ENCODE measurements around the gene PTPN23.
"Not testable (repeated sequence)": the region's sequence is repeated elsewhere in the genome, so short reads cannot be mapped to it uniquely, and the experiment has no call there.

PTPN23 gene

DNA sequence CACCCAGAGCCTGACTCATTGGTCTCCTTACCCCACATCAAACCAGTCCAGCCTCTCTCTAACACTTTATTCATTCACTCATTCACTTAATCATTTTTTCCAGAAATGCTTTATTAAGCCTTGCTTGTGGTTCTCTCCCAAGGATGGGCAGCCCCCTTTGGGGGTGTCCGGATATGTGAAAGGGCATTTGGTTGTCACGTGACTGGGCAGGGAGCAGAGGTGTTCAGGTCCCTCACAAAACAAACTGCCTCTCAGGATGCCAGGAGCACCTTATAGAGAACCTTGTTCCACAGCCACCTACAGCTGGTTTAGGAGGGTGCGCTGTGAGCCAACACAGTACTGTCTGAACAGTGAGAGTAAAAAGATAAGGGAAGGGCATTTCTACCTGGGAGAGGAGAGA lies 25.8 kb upstream of the PTPN23 start:
- no peaks in the 10 kb centered on the region for H3K27me3 ChIP-seq (ENCODE audit: control insufficient read depth, insufficient read depth, low read length)
- no peaks in the 10 kb centered on the region for H3K9me3 ChIP-seq (ENCODE audit: control insufficient read depth, low read depth, low read length)
- no peaks in the 10 kb centered on the region for H3K36me3 ChIP-seq (ENCODE audit: control insufficient read depth, low read depth, low read length)
- H3K9ac ChIP-seq (ENCODE audit: low read length) = no peak overlapping the region
- H3K27ac ChIP-seq (ENCODE audit: low read length) = no peak overlapping the region
- H3K4me3 ChIP-seq (ENCODE audit: low read length) = no peak overlapping the region
- no peaks in the 10 kb centered on the region for H3K4me1 ChIP-seq (ENCODE audit: control insufficient read depth, low read depth, low read length)

GRCh38 chr3:47356201-47356600 lies 24.6 kb upstream of the PTPN23 start:
- Histone ChIP-seq H3K9ac (ENCODE audit: low read length) (no peak overlapping the region), H3K27me3 (ENCODE audit: control insufficient read depth, insufficient read depth, low read length) (no peaks in the 10 kb centered on the region), H3K4me3 (ENCODE audit: low read length) (no peak overlapping the region), H3K27ac (ENCODE audit: low read length) (no peak overlapping the region), H3K9me3 (ENCODE audit: control insufficient read depth, low read depth, low read length) (no peaks in the 10 kb centered on the region), H3K36me3 (ENCODE audit: control insufficient read depth, low read depth, low read length) (no peaks in the 10 kb centered on the region), H3K4me1 (ENCODE audit: control insufficient read depth, low read depth, low read length) (no peaks in the 10 kb centered on the region)

GRCh38 chr3:47359323-47359722 lies 21.5 kb upstream of the PTPN23 start:
- no peak overlapping the region for H3K27ac ChIP-seq (ENCODE audit: low read length)
- H3K4me1 ChIP-seq (ENCODE audit: control insufficient read depth, low read depth, low read length) = no peaks in the 10 kb centered on the region
- H3K9me3 ChIP-seq (ENCODE audit: control insufficient read depth, low read depth, low read length) = no peaks in the 10 kb centered on the region
- H3K4me3 ChIP-seq (ENCODE audit: low read length) = no peak overlapping the region
- no peak overlapping the region for H3K9ac ChIP-seq (ENCODE audit: low read length)
- no peaks in the 10 kb centered on the region for H3K27me3 ChIP-seq (ENCODE audit: control insufficient read depth, insufficient read depth, low read length)
- no peaks in the 10 kb centered on the region for H3K36me3 ChIP-seq (ENCODE audit: control insufficient read depth, low read depth, low read length)

DNA sequence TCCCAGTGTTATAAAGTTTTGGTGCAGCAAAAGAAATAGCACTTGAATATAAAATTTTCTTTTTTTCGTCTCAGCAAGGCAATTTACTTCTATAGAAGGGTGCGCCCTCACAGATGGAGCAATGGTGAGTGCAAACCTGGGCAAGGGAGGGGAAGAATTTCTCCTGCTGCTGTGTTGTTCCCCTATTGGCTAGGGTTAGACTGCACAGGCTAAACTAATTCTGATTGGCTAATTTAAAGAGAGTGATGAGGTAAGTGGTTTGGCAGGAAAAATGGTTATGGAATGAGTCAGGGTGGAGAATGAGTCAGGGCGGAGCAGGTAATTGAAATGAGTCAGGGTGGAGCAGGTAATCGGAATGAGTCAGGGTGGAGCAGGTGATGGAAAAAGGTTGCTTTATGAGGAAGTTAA lies 20.7 kb upstream of the PTPN23 start:
- H3K4me1 ChIP-seq (ENCODE audit: control insufficient read depth, low read depth, low read length); H3K9ac ChIP-seq (ENCODE audit: low read length); H3K27me3 ChIP-seq (ENCODE audit: control insufficient read depth, insufficient read depth, low read length); H3K27ac ChIP-seq (ENCODE audit: low read length); H3K9me3 ChIP-seq (ENCODE audit: control insufficient read depth, low read depth, low read length); H3K4me3 ChIP-seq (ENCODE audit: low read length); H3K36me3 ChIP-seq (ENCODE audit: control insufficient read depth, low read depth, low read length): not testable (repeated sequence)

DNA sequence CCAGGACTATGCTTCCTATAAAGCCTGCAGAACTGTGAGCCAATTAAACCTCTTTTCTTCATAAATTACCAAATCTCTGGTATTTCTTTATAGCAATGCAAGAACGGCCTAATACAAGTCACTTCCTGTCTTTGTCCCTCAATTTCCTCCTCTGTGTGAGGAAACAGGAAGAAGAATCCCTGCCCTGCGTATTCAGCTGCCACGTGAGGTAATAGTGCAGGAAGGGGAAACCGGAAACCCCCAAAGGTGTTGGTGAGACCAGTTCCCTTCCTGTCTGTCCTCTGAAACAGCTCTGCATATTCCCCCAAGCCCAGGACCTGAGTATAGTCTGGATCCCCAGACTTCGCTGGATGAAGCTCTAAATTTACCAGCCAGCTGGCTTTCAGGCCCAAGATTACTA lies 18.1 kb upstream of the PTPN23 start:
- Histone ChIP-seq H3K9ac (ENCODE audit: low read length) (no peak overlapping the region), H3K9me3 (ENCODE audit: control insufficient read depth, low read depth, low read length) (no peaks in the 10 kb centered on the region), H3K4me3 (ENCODE audit: low read length) (no peak overlapping the region), H3K27ac (ENCODE audit: low read length) (no peak overlapping the region), H3K36me3 (ENCODE audit: control insufficient read depth, low read depth, low read length) (no peaks in the 10 kb centered on the region), H3K4me1 (ENCODE audit: control insufficient read depth, low read depth, low read length) (no peaks in the 10 kb centered on the region), H3K27me3 (ENCODE audit: control insufficient read depth, insufficient read depth, low read length) (no peaks in the 10 kb centered on the region)

DNA sequence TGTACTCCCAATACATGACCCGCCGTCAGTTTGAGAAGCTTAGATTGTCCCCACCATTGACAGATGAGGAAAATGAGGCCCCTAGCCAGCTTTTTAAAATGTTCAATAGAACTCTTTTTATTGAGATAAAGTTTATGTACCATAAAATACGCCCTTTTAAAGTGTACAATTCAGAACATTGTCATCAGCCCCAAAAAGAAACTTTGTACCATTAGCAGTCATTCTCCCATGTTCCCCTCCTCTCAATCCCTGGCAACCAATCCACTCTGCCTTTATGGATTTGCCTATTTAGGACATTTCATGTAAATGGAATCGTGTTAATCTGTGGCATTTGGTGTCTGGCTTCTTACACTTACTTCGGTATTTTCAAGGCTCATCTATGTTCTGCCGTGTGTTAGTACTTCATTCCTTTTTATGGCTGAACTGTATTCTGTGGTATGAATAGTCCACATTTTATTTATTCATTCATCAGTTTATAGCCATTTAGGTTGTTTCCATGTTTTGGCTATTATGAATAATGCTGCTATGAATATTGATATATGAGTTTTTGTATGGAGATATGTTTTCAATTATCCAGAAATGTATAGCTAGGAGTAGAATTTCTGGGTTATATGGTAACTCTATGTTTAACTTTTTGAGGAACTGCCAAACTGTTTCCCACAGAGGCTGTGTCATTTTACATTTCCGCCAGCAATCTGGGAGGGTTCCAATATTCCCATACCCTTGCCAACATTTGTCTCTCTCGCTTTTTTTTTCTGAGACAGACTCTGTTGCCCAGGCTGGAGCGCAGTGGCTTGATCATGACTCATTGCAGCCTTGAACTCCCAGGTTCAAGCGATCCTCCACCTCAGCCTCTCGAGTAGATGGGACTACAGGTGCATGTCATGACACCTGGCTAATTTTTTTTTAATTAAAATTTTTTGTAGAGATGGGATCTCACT lies 15.3 kb upstream of the PTPN23 start:
- no peaks in the 10 kb centered on the region for H3K4me1 ChIP-seq (ENCODE audit: control insufficient read depth, low read depth, low read length)
- no peaks in the 10 kb centered on the region for H3K9me3 ChIP-seq (ENCODE audit: control insufficient read depth, low read depth, low read length)
- H3K27ac ChIP-seq (ENCODE audit: low read length) = no peak overlapping the region
- H3K9ac ChIP-seq (ENCODE audit: low read length) = no peak overlapping the region
- no peak overlapping the region for H3K4me3 ChIP-seq (ENCODE audit: low read length)
- no peaks in the 10 kb centered on the region for H3K27me3 ChIP-seq (ENCODE audit: control insufficient read depth, insufficient read depth, low read length)
- H3K36me3 ChIP-seq (ENCODE audit: control insufficient read depth, low read depth, low read length) = no peaks in the 10 kb centered on the region

- Histone ChIP-seq H3K4me1 (ENCODE audit: control insufficient read depth, low read depth, low read length) (no peaks in the 10 kb centered on the region), H3K4me3 (ENCODE audit: low read length) (no peak overlapping the region)
Measured at GRCh38 chr3:47366833-47367232, 14.0 kb upstream of the PTPN23 start.

GRCh38 chr3:47367631-47368030 lies 13.2 kb upstream of the PTPN23 start:
- Histone ChIP-seq H3K9ac (ENCODE audit: low read length) (no peak overlapping the region), H3K9me3 (ENCODE audit: control insufficient read depth, low read depth, low read length) (no peaks in the 10 kb centered on the region), H3K27ac (ENCODE audit: low read length) (no peak overlapping the region), H3K4me1 (ENCODE audit: control insufficient read depth, low read depth, low read length) (no peaks in the 10 kb centered on the region), H3K27me3 (ENCODE audit: control insufficient read depth, insufficient read depth, low read length) (no peaks in the 10 kb centered on the region), H3K4me3 (ENCODE audit: low read length) (no peak overlapping the region), H3K36me3 (ENCODE audit: control insufficient read depth, low read depth, low read length) (no peaks in the 10 kb centered on the region)

More at GRCh38 chr3:47366833-47367232, 14.0 kb upstream of the PTPN23 start:
- Histone ChIP-seq H3K9me3 (ENCODE audit: control insufficient read depth, low read depth, low read length) (no peaks in the 10 kb centered on the region), H3K36me3 (ENCODE audit: control insufficient read depth, low read depth, low read length) (no peaks in the 10 kb centered on the region), H3K27ac (ENCODE audit: low read length) (no peak overlapping the region), H3K27me3 (ENCODE audit: control insufficient read depth, insufficient read depth, low read length) (no peaks in the 10 kb centered on the region), H3K9ac (ENCODE audit: low read length) (no peak overlapping the region)

- not testable (repeated sequence) for H3K9ac ChIP-seq (ENCODE audit: low read length); H3K9me3 ChIP-seq (ENCODE audit: control insufficient read depth, low read depth, low read length)
Measured at GRCh38 chr3:47370020-47370419, 10.8 kb upstream of the PTPN23 start.

GRCh38 chr3:47370887-47371697 lies 9.7 kb upstream of the PTPN23 start:
- H3K27me3 ChIP-seq (ENCODE audit: control insufficient read depth, insufficient read depth, low read length) = no peaks in the 10 kb centered on the region
- no peak overlapping the region for H3K27ac ChIP-seq (ENCODE audit: low read length)
- H3K4me1 ChIP-seq (ENCODE audit: control insufficient read depth, low read depth, low read length) = no peaks in the 10 kb centered on the region
- H3K9me3 ChIP-seq (ENCODE audit: control insufficient read depth, low read depth, low read length) = no peaks in the 10 kb centered on the region
- H3K4me3 ChIP-seq (ENCODE audit: low read length) = peak overlapping the region; percentile 4
- no peaks in the 10 kb centered on the region for H3K36me3 ChIP-seq (ENCODE audit: control insufficient read depth, low read depth, low read length)
- H3K9ac ChIP-seq (ENCODE audit: low read length) = peak overlapping the region; percentile 10

More at GRCh38 chr3:47370020-47370419, 10.8 kb upstream of the PTPN23 start:
- not testable (repeated sequence) for H3K4me1 ChIP-seq (ENCODE audit: control insufficient read depth, low read depth, low read length); H3K36me3 ChIP-seq (ENCODE audit: control insufficient read depth, low read depth, low read length); H3K4me3 ChIP-seq (ENCODE audit: low read length); H3K27me3 ChIP-seq (ENCODE audit: control insufficient read depth, insufficient read depth, low read length); H3K27ac ChIP-seq (ENCODE audit: low read length)

- H3K9me3 ChIP-seq (ENCODE audit: control insufficient read depth, low read depth, low read length) = no peaks in the 10 kb centered on the region
- no peak overlapping the region for H3K27ac ChIP-seq (ENCODE audit: low read length)
- no peak overlapping the region for H3K9ac ChIP-seq (ENCODE audit: low read length)
- no peaks in the 10 kb centered on the region for H3K27me3 ChIP-seq (ENCODE audit: control insufficient read depth, insufficient read depth, low read length)
- H3K4me3 ChIP-seq (ENCODE audit: low read length) = no peak overlapping the region
- peaks cover 1% of the 10 kb centered on the region for H3K4me1 ChIP-seq (ENCODE audit: control insufficient read depth, low read depth, low read length)
- H3K36me3 ChIP-seq (ENCODE audit: control insufficient read depth, low read depth, low read length) = no peaks in the 10 kb centered on the region
Measured at GRCh38 chr3:47374587-47374986, 6.2 kb upstream of the PTPN23 start.
